ENCODE measurements around the gene CABP2. TPM values are rescaled to one million over a fixed set of nuclear protein-coding genes. Genes with fewer than 3 reads are reported as not detected.
"Not testable (repeated sequence)": the region's sequence is repeated elsewhere in the genome, so short reads cannot be mapped to it uniquely, and the experiment has no call there.

Gene CABP2
- total RNA-seq, 1 donor = not detected

DNA sequence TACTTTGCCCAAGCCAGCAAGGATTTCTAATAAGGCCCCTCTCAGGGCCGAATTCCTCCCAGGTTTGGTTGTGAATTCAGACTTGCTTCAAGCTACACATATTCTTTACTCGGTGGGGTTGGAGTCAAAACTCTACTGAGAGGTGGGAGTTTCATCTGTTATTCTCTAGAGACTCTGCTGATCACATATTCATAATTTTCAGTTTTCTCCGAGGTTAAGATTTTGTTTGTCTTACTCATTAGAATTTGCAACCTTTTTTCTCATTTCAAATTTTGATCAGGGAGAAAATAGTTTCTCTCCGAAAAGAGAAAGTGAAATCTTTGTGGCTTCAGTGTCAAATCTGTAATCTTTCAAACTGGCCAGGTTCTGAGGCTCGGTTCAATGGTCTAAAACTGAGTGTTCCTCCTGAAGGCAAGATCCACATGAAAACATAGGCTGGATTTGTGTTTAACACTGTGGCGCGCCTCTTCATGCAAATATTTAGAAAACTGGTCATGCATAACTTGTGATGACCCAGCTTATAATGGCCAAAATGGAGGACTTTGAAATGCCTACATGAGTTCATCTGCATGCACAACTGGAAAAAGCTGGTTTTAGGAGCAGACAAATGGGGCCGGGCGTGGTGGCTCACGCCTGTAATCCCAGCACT, 38.8 kb upstream of the CABP2 start:
- DNase-seq (ENCODE audit: low read depth) = no peak
- H3K4me3 ChIP-seq (ENCODE audit: low read depth, low read length) = no peak overlapping the region

DNA sequence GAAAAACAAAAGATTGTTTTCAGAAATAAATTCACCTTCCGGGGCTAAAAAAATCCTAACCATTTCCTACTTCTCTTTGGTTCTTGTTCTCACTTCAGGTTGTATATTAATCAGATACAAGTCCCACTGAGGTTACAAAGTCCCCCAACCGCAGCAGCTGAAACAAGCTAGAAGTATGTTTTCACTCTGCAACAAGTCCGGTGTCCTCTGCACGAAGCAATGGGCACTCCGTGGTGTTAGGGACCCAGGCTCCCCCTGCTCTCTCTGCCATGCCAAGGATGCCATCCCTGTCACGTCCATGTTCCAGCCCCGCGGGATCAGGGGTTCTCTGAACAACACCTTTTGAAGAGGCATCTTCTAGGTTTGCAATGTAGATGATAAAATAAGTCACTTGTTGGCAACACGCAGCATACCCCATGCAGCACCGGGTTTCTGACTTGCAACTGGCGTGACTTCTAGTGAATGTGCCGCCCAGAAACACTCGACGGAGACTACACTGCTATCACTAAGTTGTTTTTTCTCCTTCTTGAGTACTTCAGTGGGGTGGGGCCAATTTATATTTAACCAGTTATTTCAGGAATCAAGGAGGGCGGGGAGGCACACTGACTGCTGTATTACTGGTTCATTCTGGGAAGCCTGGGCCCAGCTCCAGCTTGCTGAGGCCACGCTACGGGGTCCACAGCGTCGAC, 35.0 kb upstream of the CABP2 start:
- DNase-seq (ENCODE audit: low read depth) = peak; percentile 61
- TF ChIP-seq, protein P1, sequence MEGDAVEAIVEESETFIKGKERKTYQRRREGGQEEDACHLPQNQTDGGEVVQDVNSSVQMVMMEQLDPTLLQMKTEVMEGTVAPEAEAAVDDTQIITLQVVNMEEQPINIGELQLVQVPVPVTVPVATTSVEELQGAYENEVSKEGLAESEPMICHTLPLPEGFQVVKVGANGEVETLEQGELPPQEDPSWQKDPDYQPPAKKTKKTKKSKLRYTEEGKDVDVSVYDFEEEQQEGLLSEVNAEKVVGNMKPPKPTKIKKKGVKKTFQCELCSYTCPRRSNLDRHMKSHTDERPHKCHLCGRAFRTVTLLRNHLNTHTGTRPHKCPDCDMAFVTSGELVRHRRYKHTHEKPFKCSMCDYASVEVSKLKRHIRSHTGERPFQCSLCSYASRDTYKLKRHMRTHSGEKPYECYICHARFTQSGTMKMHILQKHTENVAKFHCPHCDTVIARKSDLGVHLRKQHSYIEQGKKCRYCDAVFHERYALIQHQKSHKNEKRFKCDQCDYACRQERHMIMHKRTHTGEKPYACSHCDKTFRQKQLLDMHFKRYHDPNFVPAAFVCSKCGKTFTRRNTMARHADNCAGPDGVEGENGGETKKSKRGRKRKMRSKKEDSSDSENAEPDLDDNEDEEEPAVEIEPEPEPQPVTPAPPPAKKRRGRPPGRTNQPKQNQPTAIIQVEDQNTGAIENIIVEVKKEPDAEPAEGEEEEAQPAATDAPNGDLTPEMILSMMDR (IDR thresholded peaks at IDR 0.05; ENCODE audit: insufficient read depth, low read length) = no peak
- H3K4me3 ChIP-seq (ENCODE audit: low read depth, low read length) = no peak overlapping the region

More for the DNA sequence above, 38.8 kb upstream of the CABP2 start:
- TF ChIP-seq, protein P1 (IDR thresholded peaks at IDR 0.05; ENCODE audit: insufficient read depth, low read length) = no peak

DNA sequence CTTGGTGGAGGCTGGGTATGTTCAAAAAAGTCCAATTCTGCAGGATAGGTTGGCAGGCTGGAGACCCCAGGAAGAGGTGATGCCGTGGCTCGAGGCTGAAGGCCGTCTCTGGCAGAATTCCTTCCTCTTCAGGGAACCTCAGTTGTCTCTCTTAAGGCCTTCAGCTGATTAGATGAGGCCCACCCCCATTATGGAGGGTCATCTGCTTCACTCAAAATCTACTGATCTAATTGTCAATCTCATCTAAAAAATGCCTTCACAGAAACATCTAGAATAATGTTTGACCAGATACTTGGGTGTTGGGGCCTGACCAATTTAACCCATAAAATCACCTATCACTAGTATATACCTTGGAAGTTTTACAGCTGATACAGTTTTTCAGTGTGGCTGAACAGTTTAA, 33.0 kb upstream of the CABP2 start:
- TF ChIP-seq, protein P1 (IDR thresholded peaks at IDR 0.05; ENCODE audit: insufficient read depth, low read length) = no peak

DNA sequence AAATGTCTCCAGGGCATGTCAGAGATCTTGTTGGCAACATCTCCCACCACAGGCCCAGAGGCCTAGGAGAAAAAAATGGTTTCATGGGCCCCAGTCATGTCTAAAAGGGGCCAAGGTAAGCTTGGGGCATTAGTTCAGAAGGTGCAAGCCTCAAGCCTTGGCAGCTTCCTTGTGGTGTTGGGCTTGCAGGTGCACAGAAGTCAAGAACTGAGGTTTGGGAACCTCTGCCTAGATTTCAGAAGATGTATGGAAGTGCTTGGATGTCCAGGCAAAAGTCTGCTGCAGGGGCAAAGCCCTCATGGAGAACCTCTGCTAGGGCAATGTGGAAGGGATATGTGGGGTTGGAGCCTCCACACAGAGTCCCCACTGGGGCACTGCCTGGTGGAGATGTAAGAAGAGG, 28.5 kb upstream of the CABP2 start:
- DNase-seq (ENCODE audit: low read depth); H3K4me3 ChIP-seq (ENCODE audit: low read depth, low read length): not testable (repeated sequence)

More for the DNA sequence above, 33.0 kb upstream of the CABP2 start:
- H3K4me3 ChIP-seq (ENCODE audit: low read depth, low read length) = no peak overlapping the region
- no peak for DNase-seq (ENCODE audit: low read depth)

DNA sequence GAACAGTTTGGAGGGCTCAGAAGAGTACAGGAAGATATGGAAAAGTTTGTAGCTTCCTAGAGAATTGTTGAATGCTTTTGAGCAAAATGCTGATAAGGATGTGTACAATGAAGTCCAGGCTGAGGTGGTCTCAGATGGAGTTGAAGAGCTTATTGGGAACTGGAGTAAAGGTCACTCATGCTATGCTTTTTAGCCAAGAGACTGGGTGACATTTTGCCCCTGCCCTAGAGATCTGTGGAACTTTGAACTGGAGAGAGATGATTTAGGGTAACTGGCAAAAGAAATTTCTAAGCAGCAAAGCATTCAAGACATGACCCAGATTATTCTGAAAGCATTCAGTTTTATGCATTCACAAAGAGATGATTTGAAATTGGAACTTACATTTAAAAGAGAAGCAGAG, 27.9 kb upstream of the CABP2 start:
- no peak for DNase-seq (ENCODE audit: low read depth)
- TF ChIP-seq, protein P1 (IDR thresholded peaks at IDR 0.05; ENCODE audit: insufficient read depth, low read length) = no peak
- no peak overlapping the region for H3K4me3 ChIP-seq (ENCODE audit: low read depth, low read length)

DNA sequence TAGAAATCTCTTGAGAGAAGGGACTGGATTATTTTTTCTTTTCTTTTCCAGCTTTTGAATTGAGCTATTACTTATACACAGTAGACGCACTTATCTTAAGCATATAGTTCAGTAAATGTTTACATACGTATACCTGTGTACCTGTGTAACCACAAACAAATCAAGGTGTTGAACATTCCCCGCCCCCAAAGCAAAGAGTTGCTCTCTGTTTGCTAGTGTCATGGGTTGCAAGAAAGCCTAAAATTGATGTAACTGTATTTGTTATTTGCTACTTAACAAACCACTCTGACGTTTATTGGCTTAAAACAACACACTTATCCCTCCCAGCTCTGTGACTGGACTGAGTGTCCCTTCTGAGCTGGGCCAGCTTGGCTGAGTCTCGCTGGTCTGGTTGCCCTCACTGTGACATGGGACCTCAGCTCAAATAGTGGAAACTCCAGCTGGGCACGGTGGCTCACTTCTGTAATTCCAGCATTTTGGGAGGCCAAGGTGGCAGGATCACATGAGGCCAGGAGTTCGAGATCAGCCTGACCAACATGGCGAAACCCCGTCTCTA, 25.4 kb upstream of the CABP2 start:
- no peak for DNase-seq (ENCODE audit: low read depth)
- H3K4me3 ChIP-seq (ENCODE audit: low read depth, low read length) = no peak overlapping the region
- TF ChIP-seq, protein P1 (IDR thresholded peaks at IDR 0.05; ENCODE audit: insufficient read depth, low read length) = no peak

DNA sequence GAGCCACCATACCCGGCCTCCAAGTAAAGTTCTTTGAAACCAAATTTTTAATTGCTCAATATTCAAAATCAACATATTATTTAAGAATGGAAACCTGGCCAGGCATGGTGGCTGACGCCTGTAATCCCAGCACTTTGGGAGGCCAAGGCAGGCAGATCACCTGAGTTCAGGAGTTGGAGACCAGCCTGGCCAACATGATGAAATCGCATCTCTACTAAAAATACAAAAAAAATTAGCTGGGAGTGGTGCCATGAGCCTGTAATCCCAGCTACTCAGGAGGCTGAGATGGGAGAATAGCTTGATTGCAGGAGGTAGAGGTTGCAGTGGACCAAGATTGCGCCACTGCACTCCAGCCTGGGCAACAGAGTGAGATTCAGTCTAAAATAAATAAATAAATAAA, 24.9 kb upstream of the CABP2 start:
- H3K4me3 ChIP-seq (ENCODE audit: low read depth, low read length); DNase-seq (ENCODE audit: low read depth): not testable (repeated sequence)
